GM11168 (cell line): ENCODE data around the gene AMIGO1.

Source experiments
- in situ Hi-C: fragments of 300-500 bp; cut with MboI; formaldehyde crosslinking; loops from one replicate; pipeline ENCODE4 v1.12.0; 2022; ENCODE audit warnings: low sequenced_read_pairs; ENCODE audit not compliant: unreplicated experiment

The AMIGO1 gene

GRCh38 chr1:109468061-109468460, 41.5 kb downstream of the AMIGO1 start:
- in situ Hi-C loops: no loop called here

DNA sequence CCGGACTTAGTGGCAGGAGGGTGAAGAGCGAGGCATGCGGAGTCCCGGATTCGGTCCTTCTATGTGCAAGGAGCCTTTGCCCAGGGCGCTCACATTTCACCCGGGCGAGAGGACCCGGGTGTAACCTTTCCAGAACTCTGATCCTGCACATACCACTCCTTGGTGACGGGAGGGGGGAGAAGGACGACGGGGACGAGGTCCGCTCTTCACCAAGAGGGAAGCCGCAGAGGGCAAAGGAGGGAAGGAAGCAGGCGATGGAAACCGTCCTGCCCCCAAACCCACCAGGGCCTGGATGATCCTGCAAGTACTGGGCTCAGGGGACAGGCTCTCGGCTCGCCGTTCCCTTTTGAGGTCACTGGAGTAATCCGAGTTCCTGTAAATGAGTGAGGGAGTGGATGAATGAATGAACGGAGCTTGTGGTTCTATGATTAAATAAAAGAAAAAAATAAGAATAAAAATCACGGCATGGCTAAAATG, 42.2 kb downstream of the AMIGO1 start:
- in situ Hi-C loops: no loop called here

- in situ Hi-C loops: no loop called here
Measured at GRCh38 chr1:109466452-109467300, 42.9 kb downstream of the AMIGO1 start, which contains the start of gene SYPL2. Gene SYPL2, plus strand, starts transcription at chr1:109466546. Its CDS starts 298 bp downstream, at chr1:109466844.

GRCh38 chr1:109466125-109466451, 43.4 kb downstream of the AMIGO1 start:
- in situ Hi-C loops: no loop called here

DNA sequence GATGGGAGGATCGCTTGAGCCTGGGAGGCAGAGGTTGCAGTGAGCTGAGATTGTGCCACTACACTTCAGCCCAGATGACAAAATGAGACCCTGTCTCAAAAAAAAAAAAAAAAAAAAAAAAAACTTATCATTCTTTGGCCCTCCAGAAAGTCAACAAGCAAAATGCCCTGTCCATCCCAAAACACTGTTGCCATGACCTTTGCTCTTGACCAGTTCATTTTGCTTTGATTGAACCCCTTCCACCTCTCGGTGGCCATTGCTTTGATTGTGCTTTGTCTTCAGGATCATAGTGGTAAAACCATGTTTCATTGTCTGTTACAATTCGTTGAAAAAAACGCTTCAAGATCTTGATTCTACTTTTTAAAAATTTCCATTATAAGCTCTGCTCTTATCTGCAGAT, 51.7 kb downstream of the AMIGO1 start:
- in situ Hi-C loops: no loop called here

DNA sequence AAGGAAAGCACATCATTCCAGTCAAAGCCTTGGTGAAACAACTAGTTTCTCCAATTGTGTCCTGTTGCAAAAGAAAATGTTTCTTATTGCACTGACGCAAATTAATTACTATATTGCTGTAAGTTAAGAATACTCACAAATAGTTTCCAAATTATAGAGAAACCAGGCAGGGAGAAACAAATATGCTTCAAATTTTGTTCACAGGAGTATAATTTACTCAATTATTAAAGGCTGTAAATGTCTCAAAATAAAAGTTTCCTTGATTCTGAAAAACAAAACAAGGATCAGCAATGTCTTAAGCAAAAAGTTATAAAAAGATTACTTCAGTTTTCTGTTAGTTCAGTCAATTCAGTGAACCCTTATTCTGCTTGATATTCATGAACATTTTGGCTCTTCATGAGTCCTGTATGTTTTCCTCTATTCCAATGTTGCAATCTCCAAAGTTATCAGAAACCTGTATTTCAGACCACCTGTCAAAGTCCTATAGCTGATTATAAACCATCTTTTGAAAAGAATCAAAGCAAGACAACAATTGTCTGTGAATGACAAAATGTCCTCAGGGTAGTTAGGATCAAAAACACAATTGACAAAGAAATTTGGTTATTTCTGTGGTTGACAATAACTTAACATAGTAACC, 54.9 kb downstream of the AMIGO1 start:
- in situ Hi-C loops: no loop called here
